ENCODE results near the gene TRPV5.

TRPV5 gene

GRCh38 chr7:142939226-142939910 is 5.8 kb upstream of the TRPV5 start, which contains the start of gene LLCFC1:
LLCFC1 (plus strand) TSS chr7:142939484; CDS start chr7:142939622, 138 bp downstream.
- DNase-seq = no peak

DNA sequence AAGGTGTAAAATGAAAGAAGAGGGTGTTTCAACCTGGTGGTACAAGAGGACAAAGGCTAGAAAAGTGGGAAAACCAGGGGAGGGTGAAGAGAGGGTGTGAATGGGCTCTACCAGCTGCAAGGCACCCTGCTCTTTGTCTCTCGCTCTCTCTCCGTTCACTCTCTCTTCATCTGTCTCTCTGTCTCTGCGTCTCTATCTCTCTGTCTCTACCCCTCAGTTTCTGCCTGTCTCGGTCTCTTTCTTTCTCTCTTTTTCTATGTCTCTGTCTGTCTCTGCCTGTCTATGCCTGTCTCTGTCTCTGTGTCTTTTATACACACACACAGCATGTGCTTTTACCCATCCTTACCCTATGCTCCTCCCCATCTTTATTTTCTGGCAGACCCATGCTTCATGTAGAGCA is 5.1 kb upstream of the TRPV5 start:
- DNase-seq = no peak

DNA sequence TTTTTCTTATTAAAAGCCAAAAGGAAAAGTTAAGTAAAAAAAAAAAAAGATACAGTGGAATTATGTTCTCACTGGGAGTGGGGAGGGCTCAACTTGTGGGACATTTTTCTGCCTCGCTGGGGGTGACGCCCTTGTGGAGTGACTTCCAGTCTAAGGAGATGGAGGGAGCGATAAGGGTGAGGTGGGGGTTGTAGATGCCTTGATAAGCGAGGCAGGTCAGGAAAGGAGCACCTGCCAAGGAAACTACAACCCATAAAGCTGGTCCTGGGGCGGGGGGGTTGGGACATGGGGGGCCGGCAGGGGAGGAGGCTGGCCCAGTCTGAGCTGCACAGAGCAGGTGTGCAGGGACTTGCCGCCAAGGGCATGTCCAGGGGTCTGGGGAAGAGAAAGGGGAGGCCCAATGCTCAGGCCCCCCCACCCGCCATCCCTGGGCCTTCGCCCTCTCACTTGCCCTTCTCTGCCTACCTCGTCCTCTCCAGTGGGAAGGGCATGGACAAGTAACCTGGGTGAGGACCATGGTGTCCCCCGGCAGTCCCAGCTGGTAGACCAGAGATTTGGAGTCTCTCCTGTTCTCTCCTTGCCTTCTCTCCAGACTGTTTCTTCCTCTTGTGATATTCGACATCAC is 2.5 kb upstream of the TRPV5 start:
- DNase-seq = no peak

DNA sequence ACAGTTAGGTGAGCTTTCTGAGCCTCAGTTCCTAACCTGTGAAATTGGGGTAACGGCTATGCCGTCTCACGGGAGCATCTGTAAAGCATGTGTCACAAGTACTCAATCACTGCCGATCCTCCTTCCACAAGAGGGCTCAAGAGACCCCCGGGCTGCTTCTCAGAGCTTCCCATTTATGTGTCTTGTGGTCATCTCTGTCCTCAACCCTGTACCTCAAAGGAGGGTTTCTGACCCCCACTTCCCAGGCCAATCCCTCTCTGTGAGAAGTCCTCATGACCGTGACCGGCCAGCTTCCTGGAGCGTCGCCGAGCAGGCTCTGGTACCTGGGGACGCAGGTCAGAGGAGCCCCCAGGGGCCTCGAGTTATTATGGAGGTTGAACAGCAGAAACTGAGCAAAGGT is 510 bp upstream of the TRPV5 start:
- no peak for DNase-seq

GRCh38 chr7:142933092-142933475 is 462 bp downstream of the TRPV5 start:
- no peak for DNase-seq

GRCh38 chr7:142932386-142933091 is 1.0 kb downstream of the TRPV5 start:
- no peak for DNase-seq

- no peak for DNase-seq
Observed at GRCh38 chr7:142930126-142930730, 3.3 kb downstream of the TRPV5 start.

DNA sequence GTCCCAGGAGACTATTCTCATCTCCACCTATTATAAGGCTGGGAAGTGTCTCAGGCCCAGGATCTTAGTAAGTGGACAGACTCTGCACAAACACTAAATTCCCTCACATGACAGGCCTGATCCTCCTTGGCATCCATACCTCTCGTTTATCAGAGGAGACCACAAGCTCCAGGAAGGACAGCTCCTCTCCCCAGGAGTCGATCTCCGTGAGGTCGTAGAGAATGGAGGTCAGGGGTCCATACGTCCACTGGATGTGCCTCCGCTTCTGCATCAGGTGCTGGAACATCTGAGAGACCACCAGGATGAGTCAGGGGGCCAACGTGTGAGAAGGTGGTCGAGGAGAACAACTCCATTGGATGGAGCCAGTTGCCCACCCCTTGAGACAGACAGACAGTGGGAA is 5.6 kb downstream of the TRPV5 start:
- DNase-seq = no peak

GRCh38 chr7:142927085-142927745 is 6.3 kb downstream of the TRPV5 start:
- DNase-seq = no peak

- no peak for DNase-seq
Observed at GRCh38 chr7:142925413-142925812, 8.1 kb downstream of the TRPV5 start.

DNA sequence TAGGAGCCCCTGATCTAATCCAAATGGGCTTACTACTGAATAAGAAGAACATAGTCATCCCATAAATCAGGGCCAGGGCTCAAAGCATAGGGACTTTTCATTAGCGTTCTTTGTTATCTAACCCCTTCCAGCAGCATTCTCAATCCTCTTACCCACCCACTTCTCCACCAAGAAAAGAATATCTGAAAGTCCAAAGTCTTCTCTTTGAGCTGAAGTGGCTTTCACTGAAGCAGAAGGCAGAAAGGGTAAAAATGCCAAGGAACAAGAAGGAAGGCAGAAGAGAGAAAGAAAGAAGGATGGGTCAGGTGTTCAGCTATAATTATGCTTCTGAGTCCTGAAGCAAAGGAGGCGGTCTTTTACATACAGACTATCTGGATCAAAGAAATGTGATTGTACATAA is 10.2 kb downstream of the TRPV5 start:
- DNase-seq = no peak

- DNase-seq = no peak
Observed at GRCh38 chr7:142919656-142920055, 13.9 kb downstream of the TRPV5 start.

- no peak for DNase-seq
Observed at GRCh38 chr7:142918901-142919300, 14.6 kb downstream of the TRPV5 start.

DNA sequence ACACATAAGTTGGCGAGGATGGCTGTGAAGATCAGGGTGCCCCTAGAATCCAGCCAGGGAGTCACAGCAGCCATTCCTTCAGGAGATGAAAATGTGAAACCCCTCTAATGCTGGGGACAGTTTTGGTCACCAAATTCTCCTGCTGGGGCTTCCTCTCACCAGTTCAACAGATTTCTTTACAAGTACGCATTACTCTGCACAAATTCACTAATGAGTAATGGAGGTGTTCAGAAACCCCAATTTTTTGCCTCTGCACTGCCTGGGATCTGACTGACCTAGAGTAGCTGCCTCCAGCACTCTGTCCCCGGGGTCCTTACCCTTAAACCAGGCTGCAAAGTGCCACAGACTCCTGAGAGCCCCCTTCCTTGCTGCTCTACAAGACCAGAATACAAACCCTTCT is 16.1 kb downstream of the TRPV5 start:
- DNase-seq = no peak

GRCh38 chr7:142916508-142916907 is 17.0 kb downstream of the TRPV5 start:
- no peak for DNase-seq

DNA sequence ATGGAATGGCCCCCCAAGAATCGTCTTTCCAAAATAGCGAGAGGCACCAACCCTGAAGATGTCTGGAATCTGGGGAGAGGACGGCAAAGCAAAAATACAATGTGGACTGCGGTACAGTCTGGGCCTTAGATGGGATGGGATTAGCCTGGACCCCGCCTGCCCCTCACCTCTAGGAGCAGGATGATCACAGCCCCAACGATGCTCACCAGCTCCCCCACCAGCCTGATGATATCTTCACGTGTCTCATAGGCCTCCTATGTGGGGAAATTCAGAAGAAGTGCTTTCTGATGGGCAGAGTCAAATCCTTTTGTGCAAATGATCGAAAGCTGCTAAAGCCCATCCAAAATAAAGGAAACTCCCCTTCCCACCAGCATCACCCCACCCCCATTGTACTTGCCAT is 18.2 kb downstream of the TRPV5 start:
- no peak for DNase-seq

GRCh38 chr7:142914121-142914520 is 19.4 kb downstream of the TRPV5 start:
- DNase-seq = no peak

DNA sequence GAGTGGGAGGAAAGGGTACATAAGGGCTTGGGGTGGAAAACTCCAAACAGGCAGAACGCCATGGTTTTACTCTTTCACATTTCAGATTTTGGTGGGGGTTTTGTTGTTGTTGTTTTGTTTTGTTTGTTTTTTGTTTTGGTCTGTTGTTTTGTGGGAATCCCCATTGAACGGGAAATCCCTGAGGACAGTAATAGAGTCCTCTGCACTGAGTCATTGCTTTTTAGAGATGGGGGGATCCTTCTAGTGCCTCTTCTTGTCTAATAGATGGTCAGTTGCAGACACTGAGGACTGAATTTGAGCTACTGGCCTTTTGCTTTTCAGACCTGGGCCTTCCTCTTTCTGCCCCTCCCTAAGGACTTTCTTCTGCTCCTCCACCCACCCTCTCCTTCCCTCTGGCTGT is 20.0 kb downstream of the TRPV5 start:
- no peak for DNase-seq

- no peak for DNase-seq
Observed at GRCh38 chr7:142913051-142913450, 20.5 kb downstream of the TRPV5 start.

- no peak for DNase-seq
Observed at GRCh38 chr7:142910481-142910880, 23.1 kb downstream of the TRPV5 start.

GRCh38 chr7:142910031-142910433 is 23.5 kb downstream of the TRPV5 start:
- DNase-seq = no peak

- no peak for DNase-seq
Observed at GRCh38 chr7:142908921-142909890, 24.3 kb downstream of the TRPV5 start.
